ENCODE results near the gene TACC2.

Gene TACC2

DNA sequence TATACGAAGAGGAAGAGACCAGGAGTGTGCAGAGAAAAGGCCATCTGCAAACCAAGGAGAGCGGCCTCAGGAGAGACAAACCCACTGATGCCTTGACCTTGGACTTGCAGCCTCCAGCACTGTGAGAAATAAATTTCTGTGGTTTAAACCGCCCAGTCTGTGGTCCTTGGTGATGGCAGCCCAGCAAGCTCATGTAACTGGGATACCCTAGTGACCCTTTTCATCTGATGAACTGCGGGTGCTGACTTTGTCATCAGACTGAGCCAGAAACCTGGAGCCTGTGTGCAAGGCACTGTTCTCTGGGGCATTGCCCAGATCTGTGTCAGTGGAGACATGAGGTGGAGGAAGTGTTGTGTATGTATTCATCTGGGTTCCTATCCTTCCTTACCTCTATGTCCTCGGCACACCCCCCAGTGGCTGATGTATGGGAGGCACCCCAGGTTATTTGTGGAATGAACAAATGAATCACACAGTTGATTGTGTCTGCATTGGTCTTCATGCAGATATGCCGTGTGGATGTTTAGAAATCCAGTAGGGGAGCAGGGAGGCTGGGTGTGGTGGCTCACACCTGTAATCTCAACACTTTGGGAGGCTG is 217.6 kb downstream of the TACC2 start:
- no peaks in the 10 kb centered on the region for H3K79me2 ChIP-seq (ENCODE audit: insufficient read depth, low read length)
- H3K9me3 ChIP-seq (ENCODE audit: insufficient read depth, low read length) = no peaks in the 10 kb centered on the region
- H3K36me3 ChIP-seq (ENCODE audit: low read length) = no peaks in the 10 kb centered on the region
- H3K9me2 ChIP-seq (replicated peaks; ENCODE audit: insufficient read depth, low read length) = no peaks in the 10 kb centered on the region
- TF ChIP-seq, protein P1, sequence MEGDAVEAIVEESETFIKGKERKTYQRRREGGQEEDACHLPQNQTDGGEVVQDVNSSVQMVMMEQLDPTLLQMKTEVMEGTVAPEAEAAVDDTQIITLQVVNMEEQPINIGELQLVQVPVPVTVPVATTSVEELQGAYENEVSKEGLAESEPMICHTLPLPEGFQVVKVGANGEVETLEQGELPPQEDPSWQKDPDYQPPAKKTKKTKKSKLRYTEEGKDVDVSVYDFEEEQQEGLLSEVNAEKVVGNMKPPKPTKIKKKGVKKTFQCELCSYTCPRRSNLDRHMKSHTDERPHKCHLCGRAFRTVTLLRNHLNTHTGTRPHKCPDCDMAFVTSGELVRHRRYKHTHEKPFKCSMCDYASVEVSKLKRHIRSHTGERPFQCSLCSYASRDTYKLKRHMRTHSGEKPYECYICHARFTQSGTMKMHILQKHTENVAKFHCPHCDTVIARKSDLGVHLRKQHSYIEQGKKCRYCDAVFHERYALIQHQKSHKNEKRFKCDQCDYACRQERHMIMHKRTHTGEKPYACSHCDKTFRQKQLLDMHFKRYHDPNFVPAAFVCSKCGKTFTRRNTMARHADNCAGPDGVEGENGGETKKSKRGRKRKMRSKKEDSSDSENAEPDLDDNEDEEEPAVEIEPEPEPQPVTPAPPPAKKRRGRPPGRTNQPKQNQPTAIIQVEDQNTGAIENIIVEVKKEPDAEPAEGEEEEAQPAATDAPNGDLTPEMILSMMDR (IDR thresholded peaks at IDR 0.05; ENCODE audit: insufficient read depth, low read length, poor library complexity, severe bottlenecking) = no peak
- TF ChIP-seq EZH2phosphoT487 (conservative IDR thresholded peaks at IDR 0.05; ENCODE audit: low read length) = no peak
- H3F3A ChIP-seq (ENCODE audit: insufficient read depth) = no peaks in the 10 kb centered on the region
- H2AFZ ChIP-seq (ENCODE audit: low read depth, low read length, severe bottlenecking) = no peak overlapping the region
- no peak overlapping the region for H3K4me3 ChIP-seq (ENCODE audit: insufficient read depth, low read length, poor library complexity, severe bottlenecking)
- no peaks in the 10 kb centered on the region for H3K27me3 ChIP-seq (ENCODE audit: low read length)
- no peak overlapping the region for H3K27ac ChIP-seq (ENCODE audit: low read depth, low read length)
- H3K9ac ChIP-seq (ENCODE audit: low read length) = no peak overlapping the region
- H3K4me2 ChIP-seq (ENCODE audit: low read depth, low read length, poor library complexity, severe bottlenecking) = no peak overlapping the region
- no peaks in the 10 kb centered on the region for H4K20me1 ChIP-seq (ENCODE audit: low read depth, low read length)

DNA sequence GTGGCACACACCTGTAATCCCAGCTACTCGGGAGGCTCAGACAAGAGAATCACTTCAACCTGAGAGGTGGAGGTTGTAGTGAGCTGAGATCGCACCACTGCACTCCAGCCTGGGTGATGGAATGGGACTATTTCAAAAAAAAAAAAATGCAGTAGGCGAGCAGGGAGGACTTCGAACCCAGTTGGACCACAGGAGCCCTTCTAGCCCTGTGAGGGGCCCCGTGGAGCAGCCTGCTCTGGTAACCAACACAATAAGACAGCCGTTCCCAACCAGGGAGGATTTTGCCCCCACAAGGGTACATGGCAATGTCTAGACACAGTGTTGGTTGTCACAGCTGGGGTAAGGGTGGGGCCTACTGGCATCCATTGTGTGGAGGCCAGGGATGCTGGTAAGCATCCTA is 218.2 kb downstream of the TACC2 start:
- Histone ChIP-seq H3K27me3 (ENCODE audit: low read length) (no peaks in the 10 kb centered on the region), H2AFZ (ENCODE audit: low read depth, low read length, severe bottlenecking) (no peak overlapping the region), H4K20me1 (ENCODE audit: low read depth, low read length) (no peaks in the 10 kb centered on the region), H3K27ac (ENCODE audit: low read depth, low read length) (no peak overlapping the region), H3K9me3 (ENCODE audit: insufficient read depth, low read length) (no peaks in the 10 kb centered on the region), H3K9me2 (replicated peaks; ENCODE audit: insufficient read depth, low read length) (no peaks in the 10 kb centered on the region), H3K36me3 (ENCODE audit: low read length) (no peaks in the 10 kb centered on the region), H3F3A (ENCODE audit: insufficient read depth) (no peaks in the 10 kb centered on the region), H3K9ac (ENCODE audit: low read length) (no peak overlapping the region), H3K4me2 (ENCODE audit: low read depth, low read length, poor library complexity, severe bottlenecking) (no peak overlapping the region), H3K4me3 (ENCODE audit: insufficient read depth, low read length, poor library complexity, severe bottlenecking) (no peak overlapping the region), H3K79me2 (ENCODE audit: insufficient read depth, low read length) (no peaks in the 10 kb centered on the region)
- TF ChIP-seq EZH2phosphoT487 (conservative IDR thresholded peaks at IDR 0.05; ENCODE audit: low read length) = no peak
- TF ChIP-seq, protein P1 (IDR thresholded peaks at IDR 0.05; ENCODE audit: insufficient read depth, low read length, poor library complexity, severe bottlenecking) = no peak

DNA sequence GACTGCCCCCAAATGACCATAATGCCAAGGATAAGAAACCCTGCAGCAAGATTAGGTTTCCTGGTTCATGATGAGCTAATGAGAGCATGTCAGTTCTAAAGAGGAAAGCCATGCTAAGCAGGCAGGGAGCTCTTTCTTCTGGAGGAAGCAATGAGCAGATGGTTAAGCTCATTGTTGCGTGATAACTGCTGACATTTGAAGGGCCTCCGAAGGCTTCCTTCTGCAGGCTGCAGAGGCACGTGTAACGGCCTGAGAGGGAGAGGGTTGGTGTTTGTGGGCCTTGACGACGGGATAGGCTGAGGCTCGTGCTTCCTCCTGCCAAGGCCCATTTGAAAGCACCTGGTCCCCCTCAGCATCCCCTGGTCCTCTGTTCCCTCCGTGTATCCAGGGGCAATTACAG is 218.6 kb downstream of the TACC2 start:
- no peaks in the 10 kb centered on the region for H3K79me2 ChIP-seq (ENCODE audit: insufficient read depth, low read length)
- no peak overlapping the region for H3K9ac ChIP-seq (ENCODE audit: low read length)
- no peaks in the 10 kb centered on the region for H3K9me3 ChIP-seq (ENCODE audit: insufficient read depth, low read length)
- H3K27me3 ChIP-seq (ENCODE audit: low read length) = no peaks in the 10 kb centered on the region
- H3K4me2 ChIP-seq (ENCODE audit: low read depth, low read length, poor library complexity, severe bottlenecking) = no peak overlapping the region
- H2AFZ ChIP-seq (ENCODE audit: low read depth, low read length, severe bottlenecking) = no peak overlapping the region
- no peaks in the 10 kb centered on the region for H4K20me1 ChIP-seq (ENCODE audit: low read depth, low read length)
- H3F3A ChIP-seq (ENCODE audit: insufficient read depth) = no peaks in the 10 kb centered on the region
- H3K27ac ChIP-seq (ENCODE audit: low read depth, low read length) = no peak overlapping the region
- H3K9me2 ChIP-seq (replicated peaks; ENCODE audit: insufficient read depth, low read length) = no peaks in the 10 kb centered on the region
- no peak overlapping the region for H3K4me3 ChIP-seq (ENCODE audit: insufficient read depth, low read length, poor library complexity, severe bottlenecking)
- TF ChIP-seq EZH2phosphoT487 (conservative IDR thresholded peaks at IDR 0.05; ENCODE audit: low read length) = no peak
- TF ChIP-seq, protein P1 (IDR thresholded peaks at IDR 0.05; ENCODE audit: insufficient read depth, low read length, poor library complexity, severe bottlenecking) = no peak
- no peaks in the 10 kb centered on the region for H3K36me3 ChIP-seq (ENCODE audit: low read length)
